GM23248 (cell line): ENCODE data around the gene MOGAT2. TPM values are rescaled to one million over a fixed set of nuclear protein-coding genes. Genes with fewer than 3 reads are reported as not detected.

Experiments used
- DNase-seq: peaks from one replicate; pipeline ENCODE4 v3.0.0-alpha.2; 2015
- H2AFZ ChIP-seq: fragments of 200-600 bp; sonication (generic); 2 replicates; pipeline ENCODE4 v1.6.1; 2016; ENCODE audit warnings: antibody characterized with exemption
- H3F3A ChIP-seq: fragments of 200-600 bp; sonication (generic); 2 replicates; pipeline ENCODE4 v1.6.1; 2016; ENCODE audit warnings: mild to moderate bottlenecking, antibody characterized with exemption, mixed run types; ENCODE audit not compliant: insufficient read depth
- H3K27ac ChIP-seq: fragments of 200-600 bp; sonication (generic); 2 replicates; pipeline ENCODE4 v1.5.1; 2016; ENCODE audit warnings: mild to moderate bottlenecking
- H3K27me3 ChIP-seq: fragments of 200-600 bp; sonication (generic); replicated peaks from 2 replicates; pipeline ENCODE4 v1.6.1; 2016; ENCODE audit warnings: mild to moderate bottlenecking; ENCODE audit not compliant: insufficient read depth
- H3K36me3 ChIP-seq: fragments of 200-600 bp; sonication (generic); 2 replicates; pipeline ENCODE4 v1.6.1; 2016; ENCODE audit warnings: low read depth, mild to moderate bottlenecking
- H3K4me1 ChIP-seq: fragments of 200-600 bp; sonication (generic); 2 replicates; pipeline ENCODE4 v1.6.1; 2016; ENCODE audit warnings: mild to moderate bottlenecking; ENCODE audit not compliant: insufficient read depth
- H3K4me2 ChIP-seq: fragments of 200-600 bp; sonication (generic); one replicate; pipeline ENCODE4 v1.6.1; 2016; ENCODE audit warnings: mild to moderate bottlenecking; ENCODE audit not compliant: unreplicated experiment
- H3K4me3 ChIP-seq: fragments of 200-600 bp; sonication (generic); 2 replicates; pipeline ENCODE4 v1.5.1; 2016; ENCODE audit warnings: mild to moderate bottlenecking
- H3K79me2 ChIP-seq: fragments of 200-600 bp; sonication (generic); 2 replicates; pipeline ENCODE4 v1.6.1; 2016; ENCODE audit warnings: mild to moderate bottlenecking; ENCODE audit not compliant: insufficient read depth
- H3K9ac ChIP-seq: fragments of 200-600 bp; sonication (generic); 2 replicates; pipeline ENCODE4 v1.6.1; 2016; ENCODE audit warnings: mild to moderate bottlenecking
- H3K9me2 ChIP-seq: fragments of 200-600 bp; sonication (generic); 2 replicates; pipeline ENCODE4 v1.6.1; 2016; ENCODE audit warnings: mixed run types, mild to moderate bottlenecking, moderate library complexity; ENCODE audit not compliant: insufficient read depth
- H3K9me3 ChIP-seq: fragments of 200-600 bp; sonication (generic); one replicate; pipeline ENCODE4 v1.6.1; 2017; ENCODE audit warnings: low read depth
- H4K20me1 ChIP-seq: fragments of 200-600 bp; sonication (generic); 2 replicates; pipeline ENCODE4 v1.6.0; 2016; ENCODE audit not compliant: insufficient read depth
- EZH2 ChIP-seq: fragments of 200-600 bp; sonication (generic); IDR thresholded peaks from 2 replicates; pipeline ENCODE4 v1.6.1; 2018; ENCODE audit warnings: antibody characterized with exemption, mild to moderate bottlenecking; ENCODE audit not compliant: insufficient read depth, poor library complexity, severe bottlenecking
- EZH2phosphoT487 ChIP-seq: fragments of 200-600 bp; sonication (generic); IDR thresholded peaks from 2 replicates; pipeline ENCODE4 v1.6.1; 2018; ENCODE audit warnings: antibody characterized with exemption, moderate library complexity, mild to moderate bottlenecking, low read depth; ENCODE audit not compliant: insufficient read depth
- WGBS, 2 experiments: methylation state at CpG; one replicate each; pipeline ENCODE4 v1.1.6; 2015 to 2017; ENCODE audit warnings: low lambda C conversion rate in 2 of 2, low coverage in 1 of 2; ENCODE audit errors: missing lambda C conversion rate in 2 of 2; 5-methylcytosine and 5-hydroxymethylcytosine counted together
- in situ Hi-C: fragments of 300-500 bp; cut with MboI; formaldehyde crosslinking; loops from 2 replicates; pipeline ENCODE4 v1.15.0; 2020
- polyA plus RNA-seq: library from polyadenylated mRNA; unstranded; fragments of >200 nt; fragmentation: Nextera tagmentation; extraction: Ambion mirVana; gene quantifications from 2 replicates; pipeline ENCODE4 v1.2.1, GENCODE V29; 2016
- total RNA-seq: library from RNA; depleted of rRNA; stranded (reverse); fragments of >200 nt; shearing (Covaris generic); gene quantifications from 2 replicates; pipeline ENCODE4 v1.2.3, GENCODE V29; 2014

MOGAT2 gene
- total and polyA plus RNA-seq, 2 experiments from 2014 or later = not detected

DNA sequence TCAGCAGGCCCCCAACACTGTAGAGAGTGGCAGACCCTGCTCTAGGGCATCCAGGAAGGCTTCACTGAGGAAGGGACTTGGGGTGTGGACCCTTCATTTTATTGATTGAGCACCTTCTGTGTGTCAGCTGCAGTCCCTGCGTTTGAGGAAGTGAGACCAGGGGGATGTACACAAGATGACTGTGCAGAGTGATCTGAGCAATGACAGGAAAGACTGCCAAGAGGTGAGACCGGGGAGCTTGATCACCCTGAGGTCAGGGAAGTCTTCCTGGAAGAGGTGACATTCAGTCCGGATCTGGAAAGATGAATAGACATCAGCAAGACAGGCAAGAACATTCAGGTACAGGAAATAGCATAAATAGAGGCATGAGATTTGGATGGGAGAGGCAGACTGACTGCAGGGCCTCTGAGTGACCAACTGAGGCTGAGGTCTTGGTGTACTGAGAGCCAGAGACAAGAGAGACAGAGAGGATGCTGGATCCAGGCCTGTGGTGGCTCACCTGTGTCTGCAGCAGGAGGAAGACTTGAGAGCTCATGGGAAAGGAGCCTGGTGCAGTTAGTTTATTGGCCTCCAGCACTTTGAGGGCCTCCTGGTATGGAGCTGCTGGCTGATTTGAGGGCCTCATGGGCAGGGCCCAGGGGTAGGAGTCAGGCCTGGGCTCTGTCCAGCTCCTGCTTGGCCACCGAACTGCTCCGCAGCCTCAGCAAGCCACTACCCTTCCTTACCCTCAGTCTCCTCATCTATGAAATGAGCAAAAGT, 56.1 kb downstream of the MOGAT2 start:
- peaks cover 15% of the 10 kb centered on the region for H3K4me1 ChIP-seq
- H3K4me2 ChIP-seq = no peak overlapping the region
- H3K9ac ChIP-seq = no peak overlapping the region
- H3K79me2 ChIP-seq = no peaks in the 10 kb centered on the region
- H4K20me1 ChIP-seq = no peaks in the 10 kb centered on the region
- H2AFZ ChIP-seq = no peak overlapping the region
- no peaks in the 10 kb centered on the region for H3K36me3 ChIP-seq
- in situ Hi-C loops = no loop called here
- no peaks in the 10 kb centered on the region for H3K9me2 ChIP-seq
- H3K4me3 ChIP-seq = no peak overlapping the region
- TF ChIP-seq EZH2 (no peak), EZH2phosphoT487 (no peak)
- H3K27me3 ChIP-seq = no peaks in the 10 kb centered on the region
- DNase-seq = no peak
- peaks cover 16% of the 10 kb centered on the region for H3F3A ChIP-seq
- WGBS, 2 experiments = 68 to 71% methylated on average over 5 of the region's 5 CpGs
- no peak overlapping the region for H3K27ac ChIP-seq
- H3K9me3 ChIP-seq = no peaks in the 10 kb centered on the region

DNA sequence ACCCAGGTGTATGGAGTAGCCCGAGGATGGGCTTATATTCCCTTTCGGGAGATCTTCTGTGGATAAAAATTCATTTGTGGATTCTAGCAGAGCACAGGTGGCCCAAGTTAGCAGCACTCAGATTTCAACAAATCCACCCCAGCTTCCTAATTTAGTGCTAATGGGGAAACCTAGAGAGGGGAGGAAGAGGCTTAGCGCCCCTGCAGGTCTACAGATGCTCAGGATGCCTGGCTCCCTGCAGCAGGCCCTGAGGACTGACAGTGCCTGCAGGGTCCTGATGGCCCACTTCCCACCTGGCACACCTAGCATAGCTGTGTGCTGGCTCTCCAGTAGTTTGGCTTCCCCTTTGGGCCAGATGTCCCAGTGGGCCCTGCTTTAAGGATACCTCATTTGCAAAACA, 57.4 kb downstream of the MOGAT2 start:
- no peaks in the 10 kb centered on the region for H3K27me3 ChIP-seq
- H3K27ac ChIP-seq = no peak overlapping the region
- in situ Hi-C loops = no loop called here
- no peak for DNase-seq
- peaks cover 15% of the 10 kb centered on the region for H3K4me1 ChIP-seq
- H3K9me3 ChIP-seq = no peaks in the 10 kb centered on the region
- no peaks in the 10 kb centered on the region for H3K79me2 ChIP-seq
- H3K4me2 ChIP-seq = no peak overlapping the region
- H3F3A ChIP-seq = peaks cover 11% of the 10 kb centered on the region
- H3K9ac ChIP-seq = no peak overlapping the region
- H3K9me2 ChIP-seq = no peaks in the 10 kb centered on the region
- 86 to 89% methylated on average over 3 of the region's 3 CpGs for WGBS, 2 experiments
- no peak overlapping the region for H3K4me3 ChIP-seq
- H2AFZ ChIP-seq = no peak overlapping the region
- H4K20me1 ChIP-seq = no peaks in the 10 kb centered on the region
- TF ChIP-seq EZH2phosphoT487 (no peak), EZH2 (no peak)
- H3K36me3 ChIP-seq = no peaks in the 10 kb centered on the region

GRCh38 chr11:75776546-75776945, 58.9 kb downstream of the MOGAT2 start:
- H3K79me2 ChIP-seq = no peaks in the 10 kb centered on the region
- H3K9me3 ChIP-seq = no peaks in the 10 kb centered on the region
- WGBS, 2 experiments = 97 to 99% methylated on average over 4 of the region's 4 CpGs
- H3F3A ChIP-seq = no peaks in the 10 kb centered on the region
- no peak overlapping the region for H3K4me3 ChIP-seq
- H3K9ac ChIP-seq = no peak overlapping the region
- H3K27me3 ChIP-seq = no peaks in the 10 kb centered on the region
- H4K20me1 ChIP-seq = no peaks in the 10 kb centered on the region
- H3K27ac ChIP-seq = no peak overlapping the region
- in situ Hi-C loops = no loop called here
- TF ChIP-seq EZH2 (no peak), EZH2phosphoT487 (no peak)
- no peak overlapping the region for H2AFZ ChIP-seq
- no peaks in the 10 kb centered on the region for H3K9me2 ChIP-seq
- H3K36me3 ChIP-seq = no peaks in the 10 kb centered on the region
- peaks cover 10% of the 10 kb centered on the region for H3K4me1 ChIP-seq
- DNase-seq = no peak
- H3K4me2 ChIP-seq = no peak overlapping the region

DNA sequence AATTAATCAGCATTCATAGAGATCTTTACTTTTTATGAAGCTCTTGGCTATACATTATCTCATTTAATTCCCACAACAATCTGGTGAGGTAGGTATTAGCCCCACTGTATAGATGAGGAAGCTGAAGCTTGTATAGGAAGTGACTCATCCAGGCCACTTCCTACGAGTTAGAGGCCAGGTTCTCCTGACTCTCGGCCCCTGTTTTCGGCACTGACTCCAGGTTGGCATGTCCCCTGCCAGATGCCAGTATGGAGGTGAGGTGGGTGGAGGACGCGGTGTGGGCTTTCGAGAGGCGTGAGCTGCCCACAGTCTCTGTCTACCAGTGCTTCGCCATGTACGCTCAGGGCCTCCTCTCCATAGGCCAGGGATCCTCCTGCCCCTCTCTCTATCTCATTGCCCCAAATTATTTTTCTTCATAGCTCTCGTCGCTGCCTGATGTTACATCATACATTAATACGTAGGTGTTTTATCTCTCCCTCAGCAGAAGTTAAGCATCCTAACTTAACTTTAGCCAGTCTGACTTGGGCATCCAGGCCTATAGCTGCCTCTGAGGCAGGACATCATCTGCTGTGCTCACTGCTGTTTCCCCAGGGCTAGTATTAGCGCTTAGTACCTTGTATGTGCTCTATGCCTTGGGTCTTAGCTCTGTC, 59.9 kb downstream of the MOGAT2 start:
- Histone ChIP-seq H3K4me3 (no peak overlapping the region), H3K4me2 (no peak overlapping the region)

More for the DNA sequence above, 59.9 kb downstream of the MOGAT2 start:
- in situ Hi-C loops = no loop called here
- no peaks in the 10 kb centered on the region for H3K9me3 ChIP-seq
- no peaks in the 10 kb centered on the region for H3K27me3 ChIP-seq
- WGBS, 2 experiments = 91 to 94% methylated on average over 13 of the region's 13 CpGs
- peaks cover 6% of the 10 kb centered on the region; the same call in 1 of the 2 replicates for H3K4me1 ChIP-seq
- TF ChIP-seq EZH2 (no peak), EZH2phosphoT487 (no peak)
- H2AFZ ChIP-seq = no peak overlapping the region
- no peak overlapping the region for H3K9ac ChIP-seq
- DNase-seq = no peak
- no peaks in the 10 kb centered on the region for H3K36me3 ChIP-seq
- no peak overlapping the region for H3K27ac ChIP-seq
- H4K20me1 ChIP-seq = no peaks in the 10 kb centered on the region
- H3K79me2 ChIP-seq = no peaks in the 10 kb centered on the region
- no peaks in the 10 kb centered on the region for H3F3A ChIP-seq
- no peaks in the 10 kb centered on the region for H3K9me2 ChIP-seq
